Measurements from ENCODE around the gene AMPH. TPM values are rescaled to one million over a fixed set of nuclear protein-coding genes. Genes with fewer than 3 reads are reported as not detected.

The AMPH gene
- total and polyA plus RNA-seq, 7 donors, result 0.23 to 37.9 (median 2.5) TPM

GRCh38 chr7:38453826-38454225, 177.3 kb downstream of the AMPH start:
- no peak for DNase-seq
- Histone ChIP-seq H3K4me1 (peaks cover 0 to 14% (median 6%) of the 10 kb centered on the region in 4 donors), H3K9me3 (no peaks in the 10 kb centered on the region), H3K36me3 (no peaks in the 10 kb centered on the region), H3K27me3 (no peaks in the 10 kb centered on the region), H3K4me3 (no peak overlapping the region), H3K27ac (no peak overlapping the region)
- WGBS, 2 donors, result 92 to 94% methylated on average over 5 of the region's 5 CpGs
- no peak for TF ChIP-seq EP300 (IDR thresholded peaks at IDR 0.05)
- intact Hi-C loops (cut with DNase I), result no loop called here

GRCh38 chr7:38453168-38453567, 178.0 kb downstream of the AMPH start:
- TF ChIP-seq EP300 (IDR thresholded peaks at IDR 0.05), result no peak
- Histone ChIP-seq H3K27ac (no peak overlapping the region), H3K36me3 (no peaks in the 10 kb centered on the region), H3K4me3 (no peak overlapping the region), H3K9me3 (no peaks in the 10 kb centered on the region), H3K4me1 (peaks cover 0 to 19% (median 6%) of the 10 kb centered on the region in 4 donors), H3K27me3 (no peaks in the 10 kb centered on the region)
- WGBS, 2 donors, result 63 to 72% methylated on average over 3 of the region's 3 CpGs
- DNase-seq, result no peak
- intact Hi-C loops (cut with DNase I), result no loop called here

GRCh38 chr7:38452681-38453108, 178.5 kb downstream of the AMPH start:
- H3K4me1 ChIP-seq, result peaks cover 0 to 22% (median 6%) of the 10 kb centered on the region in 4 donors
- H3K27ac ChIP-seq, result no peak overlapping the region
- H3K4me3 ChIP-seq, result no peak overlapping the region
- no peaks in the 10 kb centered on the region for H3K36me3 ChIP-seq
- no peak for DNase-seq
- intact Hi-C loops (cut with DNase I), result no loop called here
- no peaks in the 10 kb centered on the region for H3K27me3 ChIP-seq
- WGBS, 2 donors, result 73 to 80% methylated on average over 1 of the region's 1 CpG
- no peaks in the 10 kb centered on the region for H3K9me3 ChIP-seq
- TF ChIP-seq POLR2AphosphoS5 (IDR thresholded peaks at IDR 0.05) (no peak), EP300 (IDR thresholded peaks at IDR 0.05) (no peak), POLR2A (IDR thresholded peaks at IDR 0.05) (no peak)
- TF ChIP-seq, protein P1, sequence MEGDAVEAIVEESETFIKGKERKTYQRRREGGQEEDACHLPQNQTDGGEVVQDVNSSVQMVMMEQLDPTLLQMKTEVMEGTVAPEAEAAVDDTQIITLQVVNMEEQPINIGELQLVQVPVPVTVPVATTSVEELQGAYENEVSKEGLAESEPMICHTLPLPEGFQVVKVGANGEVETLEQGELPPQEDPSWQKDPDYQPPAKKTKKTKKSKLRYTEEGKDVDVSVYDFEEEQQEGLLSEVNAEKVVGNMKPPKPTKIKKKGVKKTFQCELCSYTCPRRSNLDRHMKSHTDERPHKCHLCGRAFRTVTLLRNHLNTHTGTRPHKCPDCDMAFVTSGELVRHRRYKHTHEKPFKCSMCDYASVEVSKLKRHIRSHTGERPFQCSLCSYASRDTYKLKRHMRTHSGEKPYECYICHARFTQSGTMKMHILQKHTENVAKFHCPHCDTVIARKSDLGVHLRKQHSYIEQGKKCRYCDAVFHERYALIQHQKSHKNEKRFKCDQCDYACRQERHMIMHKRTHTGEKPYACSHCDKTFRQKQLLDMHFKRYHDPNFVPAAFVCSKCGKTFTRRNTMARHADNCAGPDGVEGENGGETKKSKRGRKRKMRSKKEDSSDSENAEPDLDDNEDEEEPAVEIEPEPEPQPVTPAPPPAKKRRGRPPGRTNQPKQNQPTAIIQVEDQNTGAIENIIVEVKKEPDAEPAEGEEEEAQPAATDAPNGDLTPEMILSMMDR (IDR thresholded peaks at IDR 0.05), result no peak

DNA sequence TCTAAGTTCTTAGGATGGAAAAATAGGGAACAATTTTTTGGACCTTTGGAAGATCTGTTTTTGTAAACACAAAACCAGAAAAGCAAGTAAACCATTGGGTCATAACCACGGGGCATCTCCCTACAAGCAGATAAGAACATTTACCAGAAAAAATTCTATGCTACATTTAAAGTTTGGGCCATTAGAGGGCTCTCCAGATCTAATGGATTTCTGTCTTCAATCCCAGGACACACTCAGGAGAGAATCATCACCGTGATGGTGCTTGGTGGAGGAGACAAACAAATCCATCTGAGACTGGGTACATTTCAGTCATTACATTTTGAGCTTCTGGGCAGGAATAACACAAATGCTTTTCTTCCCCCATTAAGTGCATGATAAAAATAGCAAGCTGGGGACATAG, 179.3 kb downstream of the AMPH start:
- Histone ChIP-seq H3K36me3 (no peaks in the 10 kb centered on the region), H3K27me3 (no peaks in the 10 kb centered on the region), H3K4me1 (peaks cover 0 to 22% (median 6%) of the 10 kb centered on the region in 4 donors), H3K9me3 (no peaks in the 10 kb centered on the region), H3K4me3 (no peak overlapping the region), H3K27ac (no peak overlapping the region)
- no peak for DNase-seq
- WGBS, 2 donors, result 2 to 16% methylated on average over 2 of the region's 2 CpGs
- intact Hi-C loops (cut with DNase I), result no loop called here
- TF ChIP-seq POLR2AphosphoS5 (IDR thresholded peaks at IDR 0.05) (no peak), EP300 (IDR thresholded peaks at IDR 0.05) (no peak), POLR2A (IDR thresholded peaks at IDR 0.05) (no peak)
- TF ChIP-seq, protein P1 (IDR thresholded peaks at IDR 0.05), result no peak

DNA sequence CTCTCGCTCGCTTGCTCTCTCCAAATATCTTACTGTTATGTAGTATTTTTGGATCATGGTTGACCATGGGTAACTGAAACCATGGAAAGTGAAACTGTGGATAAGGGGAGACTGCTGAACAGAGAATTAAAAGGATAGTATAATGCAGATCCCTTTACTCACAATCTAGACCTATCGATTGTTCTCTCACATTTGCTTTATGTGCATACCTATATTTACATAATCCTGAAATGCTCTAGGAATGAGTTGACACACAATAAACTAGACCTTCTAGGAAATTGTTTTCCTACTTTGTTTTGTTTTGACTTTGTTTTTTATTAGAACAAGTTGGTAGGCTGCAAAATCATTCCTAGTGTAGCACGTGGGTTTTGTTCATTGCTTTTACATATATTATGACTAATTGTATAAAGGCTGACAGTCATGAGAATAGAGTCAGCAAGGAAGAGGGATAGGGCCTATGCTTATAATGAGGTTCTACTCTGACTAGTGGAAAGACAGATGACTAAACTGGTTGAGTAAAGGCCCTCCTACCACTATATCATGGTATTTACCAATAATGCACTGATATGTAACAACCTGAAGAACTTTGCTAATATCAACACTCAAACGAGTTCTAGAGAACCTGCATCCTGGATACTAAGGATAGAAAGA, 182.5 kb downstream of the AMPH start:
- no peaks in the 10 kb centered on the region for H3K27me3 ChIP-seq
- no peaks in the 10 kb centered on the region for H3K9me3 ChIP-seq
- no peak for TF ChIP-seq POLR2A (IDR thresholded peaks at IDR 0.05)
- no peak for TF ChIP-seq POLR2AphosphoS5 (IDR thresholded peaks at IDR 0.05)
- TF ChIP-seq, protein P1 (IDR thresholded peaks at IDR 0.05), result no peak
- TF ChIP-seq EP300 (IDR thresholded peaks at IDR 0.05), result no peak
- H3K4me1 ChIP-seq, result peaks cover 0 to 22% (median 6%) of the 10 kb centered on the region in 4 donors
- intact Hi-C loops (cut with DNase I), result no loop called here
- H3K4me3 ChIP-seq, result no peak overlapping the region
- no peak overlapping the region for H3K27ac ChIP-seq
- DNase-seq, result no peak
- WGBS, 2 donors, result 77 to 86% methylated on average over 5 of the region's 5 CpGs
- H3K36me3 ChIP-seq, result no peaks in the 10 kb centered on the region

DNA sequence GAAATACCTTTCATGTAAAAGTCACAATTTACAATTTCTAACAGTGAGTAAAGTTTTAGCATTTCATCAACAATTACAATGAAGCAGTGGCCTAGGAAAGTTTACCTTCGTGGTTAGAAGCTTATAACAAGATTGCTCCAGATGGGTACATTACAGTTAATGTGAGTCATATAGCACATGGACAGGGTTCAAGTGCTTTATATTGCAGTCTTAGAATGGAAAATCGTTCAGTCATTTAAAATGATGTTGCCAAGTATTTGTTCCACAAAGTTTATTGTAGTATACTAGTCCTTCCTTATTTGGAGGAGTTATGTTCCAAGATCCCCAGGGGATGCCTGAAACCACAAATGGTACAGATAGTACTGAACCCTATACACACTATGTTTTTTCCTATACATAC, 183.1 kb downstream of the AMPH start:
- 5 to 54% methylated on average over 2 of the region's 2 CpGs for WGBS, 2 donors
- no peaks in the 10 kb centered on the region for H3K36me3 ChIP-seq
- no peak for DNase-seq
- H3K27ac ChIP-seq, result no peak overlapping the region
- H3K4me1 ChIP-seq, result peaks cover 0 to 20% (median 6%) of the 10 kb centered on the region in 4 donors
- intact Hi-C loops (cut with DNase I), result no loop called here
- no peak overlapping the region for H3K4me3 ChIP-seq
- no peaks in the 10 kb centered on the region for H3K27me3 ChIP-seq
- no peaks in the 10 kb centered on the region for H3K9me3 ChIP-seq
- TF ChIP-seq, protein P1 (IDR thresholded peaks at IDR 0.05), result no peak
- TF ChIP-seq EP300 (IDR thresholded peaks at IDR 0.05) (no peak), POLR2A (IDR thresholded peaks at IDR 0.05) (no peak), POLR2AphosphoS5 (IDR thresholded peaks at IDR 0.05) (no peak)
